Heart right ventricle (tissue), 16 donors: ENCODE data around the gene STIP1. TPM values are rescaled to one million over a fixed set of nuclear protein-coding genes. Genes with fewer than 3 reads are reported as not detected.
A peak's percentile ranks its signal among the peaks of the same experiment; 100 is the strongest.

Experiments
- ATAC-seq, 8 donors: fragments of 200-7000 bp; cut with Tn5 transposase; one replicate each; pipeline ENCODE4 v1.9.1; 2020; ENCODE audit warnings: mild to moderate bottlenecking in 8 of 8, moderate library complexity in 8 of 8, moderate number of reproducible peaks in 1 of 8
- DNase-seq, 2 donors: peaks; one replicate each; pipeline ENCODE4 v3.0.0-alpha.2; 2020
- H3K27ac ChIP-seq, 10 donors: fragments of 200-600 bp; sonication (generic) in 2 of 10; one replicate each; pipeline versions ENCODE4 v1.5.0 to v1.8.0; 2020 to 2022; ENCODE audit warnings: mild to moderate bottlenecking in 3 of 10
- H3K27me3 ChIP-seq, 7 donors: fragments of 200-600 bp; one replicate each; pipeline ENCODE4 v1.8.0; 2021 to 2022; ENCODE audit warnings: mild to moderate bottlenecking in 2 of 7
- H3K36me3 ChIP-seq, 9 donors: fragments of 200-600 bp; sonication (generic) in 1 of 9; one replicate each; pipeline versions ENCODE4 v1.5.0 to v1.8.0; 2020 to 2022; ENCODE audit warnings: mild to moderate bottlenecking in 2 of 9
- H3K4me1 ChIP-seq, 9 donors: fragments of 200-600 bp; sonication (generic) in 1 of 9; one replicate each; pipeline versions ENCODE4 v1.5.0 to v1.8.0; 2020 to 2022; ENCODE audit warnings: mild to moderate bottlenecking in 4 of 9
- H3K4me3 ChIP-seq, 10 donors: fragments of 200-600 bp; sonication (generic) in 2 of 10; one replicate each; pipeline versions ENCODE4 v1.5.0 to v1.8.0; 2020 to 2022; ENCODE audit warnings: mild to moderate bottlenecking in 7 of 10, moderate library complexity in 2 of 10
- H3K9me3 ChIP-seq, 11 donors: fragments of 200-600 bp in 10 of 11; sonication (generic) in 2 of 11; one replicate each; pipeline versions ENCODE4 v1.5.0 to v1.8.0; 2013 to 2022; ENCODE audit warnings: mild to moderate bottlenecking in 2 of 11, control low read depth in 1 of 11, moderate library complexity in 1 of 11
- WGBS, 2 donors: extraction: QIAGEN DNeasy Blood & Tissue Kit; methylation state at CpG; one replicate each; pipeline ENCODE4 v1.1.7; 2013; ENCODE audit warnings: inconsistent platforms in 1 of 2; 5-methylcytosine and 5-hydroxymethylcytosine counted together
- intact Hi-C, 10 donors: fragments of 100-400 bp; cut with DNase I; formaldehyde crosslinking; loops; one replicate each; pipeline versions ENCODE4 v1.11.1 to v1.14.2; 2022
- polyA plus RNA-seq, 2 donors: library from polyadenylated mRNA; stranded (reverse); fragments of 200-250 nt; gene quantifications; one replicate each; pipeline ENCODE4 v1.2.3, GENCODE V29; 2013
- total RNA-seq, 10 donors: library from RNA; stranded (reverse); fragmentation: NEBNext Ultra II Directional in 3 of 10; extraction: Animal tissue kit (Norgen Biotek cat#: 25700) in 3 of 10; gene quantifications; one replicate each; pipeline versions ENCODE4 v1.2.1 to v1.2.4, GENCODE V29; 2021 to 2023
- TF ChIP-seq, protein P1 (sequence below), 9 donors: fragments of 200-600 bp; sonication (generic) in 2 of 9; IDR thresholded peaks; one replicate each; pipeline versions ENCODE4 v1.5.0 to v1.8.0; 2021 to 2022; ENCODE audit warnings: antibody characterized with exemption in 9 of 9, mild to moderate bottlenecking in 5 of 9, moderate library complexity in 1 of 9
- donor health status: Arrhythmogenic right ventricular cardiomyopathy.
- donor health status: ischemic (EF 13 %, LVEDD 7.1; RV severe dilation, severe dysfunction).
- donor health status: healthy with polysubstance abuse.
- donor health status: DM: no; HTN: yes; CAD: no.
- donor health status: DM: no; HTN: no; CAD: no.
- donor health status: ischemic (EF 25% LVEDD 6.9; RV normal size, moderate dysfunction).
- donor health status: ischemic (EF 25% LVEDD 5.7; RV mildly dilated, moderate dysfunction).
- donor health status: healthy.
- donor health status: DM: yes; HTN: yes; CAD: no.
- donor health status: Ischemic cardiomyopathy.
- donor health status: ischemic (EF 35%, LVEDD 5.7; RV mildly dilated, moderate dysfunction).
- donor health status: nonischemic (EF 11% LVEDD 7.7; RV severe dilation, severe dysfunction).
- donor health status: DM: yes; HTN: yes; CAD: no.
- donor health status: PGD.
- donor health status: ischemic (EF 29% LVEDD 5.4; RV normal size, mild dysfunction).
- donor health status: nonischemic (EF 23%, LVEDD 6.1; RV moderate dilation, normal function).

Gene STIP1
- total and polyA plus RNA-seq, 12 donors, result 55.3 to 144 (median 87.9) TPM

GRCh38 chr11:64209563-64209843 is 23.5 kb downstream of the STIP1 start:
- TF ChIP-seq, protein P1, sequence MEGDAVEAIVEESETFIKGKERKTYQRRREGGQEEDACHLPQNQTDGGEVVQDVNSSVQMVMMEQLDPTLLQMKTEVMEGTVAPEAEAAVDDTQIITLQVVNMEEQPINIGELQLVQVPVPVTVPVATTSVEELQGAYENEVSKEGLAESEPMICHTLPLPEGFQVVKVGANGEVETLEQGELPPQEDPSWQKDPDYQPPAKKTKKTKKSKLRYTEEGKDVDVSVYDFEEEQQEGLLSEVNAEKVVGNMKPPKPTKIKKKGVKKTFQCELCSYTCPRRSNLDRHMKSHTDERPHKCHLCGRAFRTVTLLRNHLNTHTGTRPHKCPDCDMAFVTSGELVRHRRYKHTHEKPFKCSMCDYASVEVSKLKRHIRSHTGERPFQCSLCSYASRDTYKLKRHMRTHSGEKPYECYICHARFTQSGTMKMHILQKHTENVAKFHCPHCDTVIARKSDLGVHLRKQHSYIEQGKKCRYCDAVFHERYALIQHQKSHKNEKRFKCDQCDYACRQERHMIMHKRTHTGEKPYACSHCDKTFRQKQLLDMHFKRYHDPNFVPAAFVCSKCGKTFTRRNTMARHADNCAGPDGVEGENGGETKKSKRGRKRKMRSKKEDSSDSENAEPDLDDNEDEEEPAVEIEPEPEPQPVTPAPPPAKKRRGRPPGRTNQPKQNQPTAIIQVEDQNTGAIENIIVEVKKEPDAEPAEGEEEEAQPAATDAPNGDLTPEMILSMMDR (IDR thresholded peaks at IDR 0.05), result no peak
- intact Hi-C loops, result loop anchor here in 3 of 10 donors (5.0 kb wide), 2 partner anchors 88 to 93 kb away; partner anchors contain the start of gene CATSPERZ (in 1 of the 3)
- Histone ChIP-seq H3K27ac (peak overlapping the region in 1 of 10 donors; percentile 93), H3K27me3 (no peaks in the 10 kb centered on the region), H3K9me3 (no peaks in the 10 kb centered on the region), H3K4me3 (no peak overlapping the region), H3K36me3 (peaks cover 0 to 71% (median 8%) of the 10 kb centered on the region in 9 donors), H3K4me1 (peaks cover 7 to 50% (median 35%) of the 10 kb centered on the region in 9 donors)
- 86 to 93% methylated on average over 8 of the region's 8 CpGs for WGBS, 2 donors
- DNase-seq (no peak), ATAC-seq (no peak)

DNA sequence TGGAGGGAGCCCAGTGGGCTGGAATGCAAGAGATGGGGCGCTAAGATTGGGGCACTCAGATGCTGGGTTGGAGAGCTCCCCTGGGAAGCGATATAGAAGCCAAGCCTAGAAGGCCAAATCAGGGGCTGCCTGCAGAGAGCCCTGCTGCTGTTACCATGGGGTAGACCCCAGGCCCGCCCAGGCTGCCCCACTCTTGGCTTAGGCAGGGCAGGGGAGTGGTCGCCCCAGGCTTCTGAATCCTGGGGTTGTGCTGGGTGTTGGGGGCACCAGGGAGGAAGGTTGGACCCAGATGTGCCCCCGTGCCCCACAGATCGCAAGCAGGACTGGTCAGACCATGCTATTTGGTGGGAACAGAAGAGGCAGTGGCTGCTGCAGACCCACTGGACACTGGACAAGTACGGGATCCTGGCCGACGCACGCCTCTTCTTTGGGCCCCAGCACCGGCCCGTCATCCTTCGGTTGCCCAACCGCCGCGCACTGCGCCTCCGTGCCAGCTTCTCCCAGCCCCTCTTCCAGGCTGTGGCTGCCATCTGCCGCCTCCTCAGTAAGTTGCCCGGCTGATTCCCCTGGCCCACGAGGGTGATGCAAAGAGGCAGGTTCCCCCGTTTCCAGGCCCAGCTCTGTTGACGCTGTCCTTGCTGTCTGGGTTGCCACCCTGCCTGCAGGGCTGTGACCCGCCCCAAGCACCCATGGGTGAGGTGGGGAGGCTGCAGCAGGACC is 24.5 kb downstream of the STIP1 start:
- WGBS, 2 donors, result 95% methylated on average over 23 to 24 of the region's 24 CpGs
- Histone ChIP-seq H3K9me3 (no peaks in the 10 kb centered on the region), H3K27me3 (no peaks in the 10 kb centered on the region), H3K4me1 (peaks cover 4 to 41% (median 27%) of the 10 kb centered on the region in 9 donors), H3K36me3 (peaks cover 0 to 71% (median 8%) of the 10 kb centered on the region in 9 donors), H3K4me3 (no peak overlapping the region), H3K27ac (no peak overlapping the region)
- DNase-seq, result no peak
- intact Hi-C loops, result no loop called here
- no peak for ATAC-seq
- TF ChIP-seq, protein P1 (IDR thresholded peaks at IDR 0.05), result no peak

DNA sequence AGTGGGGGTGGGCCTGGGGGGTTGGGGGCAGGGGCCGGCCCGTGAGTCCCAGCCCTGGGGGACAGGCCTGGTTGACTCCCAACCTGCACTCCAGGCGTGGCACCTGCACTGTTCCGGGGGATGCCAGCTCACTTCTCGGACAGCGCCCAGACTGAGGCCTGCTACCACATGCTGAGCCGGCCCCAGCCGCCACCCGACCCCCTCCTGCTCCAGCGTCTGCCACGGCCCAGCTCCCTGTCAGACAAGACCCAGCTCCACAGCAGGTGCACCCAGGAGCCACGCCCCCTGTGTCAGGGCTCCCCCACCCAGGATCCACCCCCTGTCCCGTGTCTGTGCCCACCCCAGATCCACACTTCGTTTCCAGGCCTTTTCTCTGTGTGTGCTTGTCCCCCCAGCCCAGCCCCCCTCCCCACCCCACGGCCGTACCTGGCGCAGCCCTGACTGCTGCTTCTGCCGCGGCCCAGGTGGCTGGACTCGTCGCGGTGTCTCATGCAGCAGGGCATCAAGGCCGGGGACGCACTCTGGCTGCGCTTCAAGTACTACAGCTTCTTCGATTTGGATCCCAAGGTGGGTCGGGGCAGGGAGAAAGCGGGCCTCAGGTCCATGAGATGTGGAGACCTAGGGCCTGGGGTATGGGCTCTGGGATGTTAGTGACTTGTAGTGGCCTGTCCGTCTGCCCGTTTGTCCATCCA is 25.4 kb downstream of the STIP1 start:
- H3K27ac ChIP-seq, result no peak overlapping the region
- ATAC-seq, result no peak
- no peaks in the 10 kb centered on the region for H3K9me3 ChIP-seq
- 91% methylated on average over 29 to 30 of the region's 30 CpGs for WGBS, 2 donors
- H3K4me1 ChIP-seq, result peaks cover 4 to 32% (median 22%) of the 10 kb centered on the region in 9 donors
- intact Hi-C loops, result no loop called here
- no peak overlapping the region for H3K4me3 ChIP-seq
- TF ChIP-seq, protein P1 (IDR thresholded peaks at IDR 0.05), result no peak
- peaks cover 0 to 78% (median 0%) of the 10 kb centered on the region in 9 donors for H3K36me3 ChIP-seq
- no peak for DNase-seq
- H3K27me3 ChIP-seq, result no peaks in the 10 kb centered on the region

DNA sequence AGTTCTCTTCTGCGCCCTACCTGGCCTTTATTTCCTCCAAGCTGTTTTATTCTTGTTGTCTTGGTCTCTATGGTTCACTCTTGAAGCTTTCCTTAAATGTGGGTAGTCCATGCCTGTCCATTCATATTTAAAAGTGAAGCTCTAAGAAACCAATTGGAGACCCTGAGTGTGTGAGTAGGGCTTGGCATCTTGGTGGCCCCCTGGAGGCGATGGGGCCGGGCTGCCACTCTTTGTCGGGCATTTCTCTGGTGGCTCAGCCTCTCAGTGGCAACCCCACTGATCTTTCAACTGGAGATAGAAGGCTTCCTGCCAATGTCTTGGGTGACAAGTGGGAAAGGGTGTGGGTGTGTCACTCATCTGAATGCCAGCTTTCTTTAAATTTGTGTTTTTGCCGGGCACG is 30.9 kb downstream of the STIP1 start:
- no peak for DNase-seq
- TF ChIP-seq, protein P1 (IDR thresholded peaks at IDR 0.05), result no peak
- Histone ChIP-seq H3K36me3 (peaks cover 0 to 94% (median 0%) of the 10 kb centered on the region in 9 donors), H3K4me3 (no peak overlapping the region), H3K4me1 (peaks cover 0 to 3% (median 0%) of the 10 kb centered on the region in 9 donors), H3K9me3 (no peaks in the 10 kb centered on the region), H3K27me3 (no peaks in the 10 kb centered on the region), H3K27ac (no peak overlapping the region)
- intact Hi-C loops, result no loop called here
- ATAC-seq, result no peak
- 86 to 88% methylated on average over 6 of the region's 6 CpGs for WGBS, 2 donors
